GM23338 (cell line): ENCODE measurements around the gene MRRF. TPM values are rescaled to one million over a fixed set of nuclear protein-coding genes. Genes with fewer than 3 reads are reported as not detected.

ENCODE experiments used
- ATAC-seq: fragments of 200-7000 bp; cut with Tn5 transposase; 3 replicates; pipeline ENCODE4 v1.9.1; 2020
- DNase-seq: peaks from one replicate; pipeline ENCODE4 v3.0.0-alpha.2; 2015; ENCODE audit warnings: low spot score
- H2AFZ ChIP-seq: fragments of 200-600 bp; sonication (generic); 2 replicates; pipeline ENCODE4 v1.8.0; 2016; ENCODE audit warnings: antibody characterized with exemption, mild to moderate bottlenecking, moderate library complexity
- H3F3A ChIP-seq: fragments of 200-600 bp; sonication (generic); replicated peaks from 2 replicates; pipeline ENCODE4 v1.8.0; 2017; ENCODE audit warnings: antibody characterized with exemption, mixed run types, low read depth
- H3K27ac ChIP-seq: fragments of 200-600 bp; sonication (generic); 2 replicates; pipeline ENCODE4 v1.6.1; 2016; ENCODE audit warnings: low read depth
- H3K27me3 ChIP-seq: fragments of 200-600 bp; sonication (generic); 2 replicates; pipeline ENCODE4 v1.8.0; 2016; ENCODE audit warnings: mild to moderate bottlenecking, mixed run types, moderate library complexity; ENCODE audit not compliant: insufficient read depth
- H3K36me3 ChIP-seq: fragments of 200-600 bp; sonication (generic); 2 replicates; pipeline ENCODE4 v1.8.0; 2016; ENCODE audit warnings: mild to moderate bottlenecking; ENCODE audit not compliant: insufficient read depth
- H3K4me1 ChIP-seq: fragments of 200-600 bp; sonication (generic); 2 replicates; pipeline ENCODE4 v1.8.0; 2016; ENCODE audit warnings: mild to moderate bottlenecking, moderate library complexity; ENCODE audit not compliant: insufficient read depth
- H3K4me2 ChIP-seq: fragments of 200-600 bp; sonication (generic); 2 replicates; pipeline ENCODE4 v1.7.1; 2017; ENCODE audit warnings: mixed run types
- H3K4me3 ChIP-seq: fragments of 200-600 bp; sonication (generic); 2 replicates; pipeline ENCODE4 v1.6.1; 2016; ENCODE audit warnings: mixed run types
- H3K79me2 ChIP-seq: fragments of 200-600 bp; sonication (generic); replicated peaks from 2 replicates; pipeline ENCODE4 v1.8.0; 2017; ENCODE audit warnings: mild to moderate bottlenecking; ENCODE audit not compliant: insufficient read depth
- H3K9me2 ChIP-seq: fragments of 200-600 bp; sonication (generic); 2 replicates; pipeline ENCODE4 v1.8.0; 2017; ENCODE audit not compliant: insufficient read depth
- H4K20me1 ChIP-seq: fragments of 200-600 bp; sonication (generic); replicated peaks from 2 replicates; pipeline ENCODE4 v1.8.0; 2017; ENCODE audit warnings: mild to moderate bottlenecking; ENCODE audit not compliant: insufficient read depth
- H3K27ac Mint-ChIP-seq: 2 replicates; pipeline ENCODE4 v1.8.0; 2020; ENCODE audit warnings: inconsistent platforms, mild to moderate bottlenecking, moderate library complexity, mixed read lengths
- H3K27me3 Mint-ChIP-seq: 3 replicates; pipeline ENCODE4 v1.8.0; 2022; ENCODE audit warnings: low read depth, mild to moderate bottlenecking, moderate library complexity, mixed read lengths, inconsistent platforms; ENCODE audit not compliant: insufficient read depth, poor library complexity
- H3K36me3 Mint-ChIP-seq: 3 replicates; pipeline ENCODE4 v1.8.0; 2021; ENCODE audit warnings: low read depth, mild to moderate bottlenecking, inconsistent platforms, moderate library complexity, mixed read lengths
- H3K4me1 Mint-ChIP-seq: 3 replicates; pipeline ENCODE4 v1.8.0; 2020; ENCODE audit warnings: mild to moderate bottlenecking, inconsistent platforms, mixed read lengths
- H3K4me3 Mint-ChIP-seq: 3 replicates; pipeline ENCODE4 v1.8.0; 2021; ENCODE audit warnings: moderate library complexity, mild to moderate bottlenecking, inconsistent platforms, mixed read lengths
- H3K9me3 Mint-ChIP-seq: 3 replicates; pipeline ENCODE4 v1.8.0; 2020; ENCODE audit warnings: moderate library complexity, mild to moderate bottlenecking, inconsistent platforms, mixed read lengths
- CREB1 ChIP-seq: fragments of 250-450 bp; sonication (Bioruptor Pico); IDR thresholded peaks from 2 replicates; pipeline ENCODE4 v1.5.0; 2020; ENCODE audit warnings: low read depth, mild to moderate bottlenecking, moderate library complexity
- EZH2 ChIP-seq: fragments of 200-600 bp; sonication (generic); IDR thresholded peaks from one replicate; pipeline ENCODE4 v1.8.0; 2017; ENCODE audit warnings: antibody characterized with exemption, mild to moderate bottlenecking, low read depth; ENCODE audit not compliant: unreplicated experiment
- EZH2phosphoT487 ChIP-seq: fragments of 200-600 bp; sonication (generic); IDR thresholded peaks from one replicate; pipeline ENCODE4 v1.8.1; 2018; ENCODE audit warnings: antibody characterized with exemption; ENCODE audit not compliant: unreplicated experiment
- NANOG ChIP-seq: IDR thresholded peaks from 2 replicates; pipeline ENCODE4 v1.6.1; 2016; ENCODE audit warnings: antibody characterized with exemption, borderline replicate concordance
- STAT1 ChIP-seq: IDR thresholded peaks from one replicate; pipeline ENCODE4 v1.6.1; 2016; ENCODE audit warnings: antibody characterized with exemption; ENCODE audit not compliant: unreplicated experiment
- polyA plus RNA-seq: library from polyadenylated mRNA; unstranded; fragments of >200 nt; fragmentation: Nextera tagmentation; extraction: Ambion mirVana; gene quantifications from 2 replicates; pipeline ENCODE4 v1.2.1, GENCODE V29; 2016
- total RNA-seq: library from RNA; depleted of rRNA; stranded (reverse); fragments of >200 nt; shearing (Covaris generic); gene quantifications from 2 replicates; pipeline ENCODE4 v1.2.3, GENCODE V29; 2014
- TF ChIP-seq, protein P1 (sequence below): fragments of 250-450 bp; sonication (Bioruptor Pico); IDR thresholded peaks from 2 replicates; pipeline ENCODE4 v1.5.0; 2020; ENCODE audit warnings: mild to moderate bottlenecking, moderate library complexity
- TF ChIP-seq, protein P2 (sequence below): IDR thresholded peaks from one replicate; pipeline ENCODE4 v1.6.1; 2018; ENCODE audit warnings: antibody characterized with exemption; ENCODE audit not compliant: unreplicated experiment
- TF ChIP-seq, protein P3 (sequence below), 2 experiments: fragments of 200-600 bp in 1 of 2; sonication (generic) in 1 of 2; conservative IDR thresholded peaks; 2 replicates each; pipeline versions ENCODE4 v1.5.1 to v1.6.1; 2016 to 2017; ENCODE audit warnings: antibody characterized with exemption in 2 of 2, low read depth in 2 of 2, mild to moderate bottlenecking in 2 of 2, moderate library complexity in 1 of 2
- TF ChIP-seq, protein P4 (sequence below): IDR thresholded peaks from 2 replicates; pipeline ENCODE4 v1.6.1; 2016; ENCODE audit warnings: antibody characterized with exemption

Gene MRRF
- total and polyA plus RNA-seq, 2 experiments from 2014 or later, result 27.8 to 32.7 TPM

DNA sequence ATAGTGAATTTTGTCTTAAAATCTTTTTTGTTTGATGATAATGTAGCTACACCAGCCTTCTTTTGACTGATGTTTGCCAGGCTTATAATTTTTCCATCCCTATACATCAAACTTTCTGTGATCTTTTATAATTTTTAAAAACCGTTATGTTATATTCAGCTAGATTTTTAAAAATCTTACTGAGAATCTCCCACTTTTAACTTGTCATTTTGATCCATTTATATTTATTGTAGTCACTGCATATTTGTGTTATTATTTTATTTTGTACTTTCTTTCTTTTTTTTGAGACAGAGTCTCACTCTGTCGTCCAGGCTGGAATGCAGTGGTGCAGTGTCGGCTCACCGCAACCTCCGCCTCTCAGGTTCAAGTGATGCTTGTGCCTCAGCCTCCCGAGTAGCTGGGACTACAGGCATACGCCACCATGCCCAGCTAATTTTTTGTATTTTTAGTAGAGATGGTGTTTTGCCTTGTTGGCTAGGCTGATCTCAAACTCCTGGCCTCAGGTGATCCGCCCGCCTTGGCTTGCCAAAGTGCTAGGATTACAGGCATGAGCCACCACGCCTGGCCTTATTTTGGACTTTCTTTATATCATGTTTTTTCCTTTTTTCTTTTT, 12.7 kb downstream of the MRRF start (continued):
- TF ChIP-seq, protein P1, sequence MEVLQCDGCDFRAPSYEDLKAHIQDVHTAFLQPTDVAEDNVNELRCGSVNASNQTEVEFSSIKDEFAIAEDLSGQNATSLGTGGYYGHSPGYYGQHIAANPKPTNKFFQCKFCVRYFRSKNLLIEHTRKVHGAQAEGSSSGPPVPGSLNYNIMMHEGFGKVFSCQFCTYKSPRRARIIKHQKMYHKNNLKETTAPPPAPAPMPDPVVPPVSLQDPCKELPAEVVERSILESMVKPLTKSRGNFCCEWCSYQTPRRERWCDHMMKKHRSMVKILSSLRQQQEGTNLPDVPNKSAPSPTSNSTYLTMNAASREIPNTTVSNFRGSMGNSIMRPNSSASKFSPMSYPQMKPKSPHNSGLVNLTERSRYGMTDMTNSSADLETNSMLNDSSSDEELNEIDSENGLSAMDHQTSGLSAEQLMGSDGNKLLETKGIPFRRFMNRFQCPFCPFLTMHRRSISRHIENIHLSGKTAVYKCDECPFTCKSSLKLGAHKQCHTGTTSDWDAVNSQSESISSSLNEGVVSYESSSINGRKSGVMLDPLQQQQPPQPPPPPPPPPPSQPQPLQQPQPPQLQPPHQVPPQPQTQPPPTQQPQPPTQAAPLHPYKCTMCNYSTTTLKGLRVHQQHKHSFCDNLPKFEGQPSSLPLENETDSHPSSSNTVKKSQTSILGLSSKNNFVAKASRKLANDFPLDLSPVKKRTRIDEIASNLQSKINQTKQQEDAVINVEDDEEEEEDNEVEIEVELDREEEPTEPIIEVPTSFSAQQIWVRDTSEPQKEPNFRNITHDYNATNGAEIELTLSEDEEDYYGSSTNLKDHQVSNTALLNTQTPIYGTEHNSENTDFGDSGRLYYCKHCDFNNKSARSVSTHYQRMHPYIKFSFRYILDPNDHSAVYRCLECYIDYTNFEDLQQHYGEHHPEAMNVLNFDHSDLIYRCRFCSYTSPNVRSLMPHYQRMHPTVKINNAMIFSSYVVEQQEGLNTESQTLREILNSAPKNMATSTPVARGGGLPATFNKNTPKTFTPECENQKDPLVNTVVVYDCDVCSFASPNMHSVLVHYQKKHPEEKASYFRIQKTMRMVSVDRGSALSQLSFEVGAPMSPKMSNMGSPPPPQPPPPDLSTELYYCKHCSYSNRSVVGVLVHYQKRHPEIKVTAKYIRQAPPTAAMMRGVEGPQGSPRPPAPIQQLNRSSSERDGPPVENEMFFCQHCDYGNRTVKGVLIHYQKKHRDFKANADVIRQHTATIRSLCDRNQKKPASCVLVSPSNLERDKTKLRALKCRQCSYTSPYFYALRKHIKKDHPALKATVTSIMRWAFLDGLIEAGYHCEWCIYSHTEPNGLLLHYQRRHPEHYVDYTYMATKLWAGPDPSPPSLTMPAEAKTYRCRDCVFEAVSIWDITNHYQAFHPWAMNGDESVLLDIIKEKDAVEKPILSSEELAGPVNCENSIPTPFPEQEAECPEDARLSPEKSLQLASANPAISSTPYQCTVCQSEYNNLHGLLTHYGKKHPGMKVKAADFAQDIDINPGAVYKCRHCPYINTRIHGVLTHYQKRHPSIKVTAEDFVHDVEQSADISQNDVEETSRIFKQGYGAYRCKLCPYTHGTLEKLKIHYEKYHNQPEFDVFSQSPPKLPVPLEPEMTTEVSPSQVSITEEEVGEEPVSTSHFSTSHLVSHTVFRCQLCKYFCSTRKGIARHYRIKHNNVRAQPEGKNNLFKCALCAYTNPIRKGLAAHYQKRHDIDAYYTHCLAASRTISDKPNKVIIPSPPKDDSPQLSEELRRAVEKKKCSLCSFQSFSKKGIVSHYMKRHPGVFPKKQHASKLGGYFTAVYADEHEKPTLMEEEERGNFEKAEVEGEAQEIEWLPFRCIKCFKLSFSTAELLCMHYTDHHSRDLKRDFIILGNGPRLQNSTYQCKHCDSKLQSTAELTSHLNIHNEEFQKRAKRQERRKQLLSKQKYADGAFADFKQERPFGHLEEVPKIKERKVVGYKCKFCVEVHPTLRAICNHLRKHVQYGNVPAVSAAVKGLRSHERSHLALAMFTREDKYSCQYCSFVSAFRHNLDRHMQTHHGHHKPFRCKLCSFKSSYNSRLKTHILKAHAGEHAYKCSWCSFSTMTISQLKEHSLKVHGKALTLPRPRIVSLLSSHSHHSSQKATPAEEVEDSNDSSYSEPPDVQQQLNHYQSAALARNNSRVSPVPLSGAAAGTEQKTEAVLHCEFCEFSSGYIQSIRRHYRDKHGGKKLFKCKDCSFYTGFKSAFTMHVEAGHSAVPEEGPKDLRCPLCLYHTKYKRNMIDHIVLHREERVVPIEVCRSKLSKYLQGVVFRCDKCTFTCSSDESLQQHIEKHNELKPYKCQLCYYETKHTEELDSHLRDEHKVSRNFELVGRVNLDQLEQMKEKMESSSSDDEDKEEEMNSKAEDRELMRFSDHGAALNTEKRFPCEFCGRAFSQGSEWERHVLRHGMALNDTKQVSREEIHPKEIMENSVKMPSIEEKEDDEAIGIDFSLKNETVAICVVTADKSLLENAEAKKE (CRISPR knock-in tag), result no peak

DNA sequence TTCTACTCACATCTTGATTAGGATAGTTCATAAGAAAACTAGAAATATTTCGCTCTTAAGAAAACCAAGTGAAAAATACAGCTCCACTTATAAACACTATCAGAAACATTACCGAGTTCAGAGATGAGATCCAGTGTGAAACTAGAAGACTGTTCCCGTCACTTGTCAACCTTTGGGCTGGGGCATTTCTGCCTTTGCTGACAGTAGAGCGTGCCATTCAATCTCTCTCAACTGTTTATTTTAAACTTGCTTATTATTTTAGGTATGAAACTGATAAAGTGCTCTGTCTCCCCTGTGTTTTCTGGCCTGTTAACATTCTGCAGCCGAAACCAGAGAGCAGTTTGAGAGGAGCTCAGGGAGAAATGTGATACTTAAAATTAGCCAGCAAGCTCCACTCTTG, 16.7 kb downstream of the MRRF start:
- DNase-seq (no peak), ATAC-seq (no peak)
- Histone ChIP-seq H3K27ac (no peak overlapping the region; the same call in 1 of the 2 replicates), H3K79me2 (peaks cover 24% of the 10 kb centered on the region), H3F3A (no peaks in the 10 kb centered on the region), H3K36me3 (peaks cover 10% of the 10 kb centered on the region; the same call in 1 of the 2 replicates), H2AFZ (no peak overlapping the region), H3K4me3 (no peak overlapping the region), H3K4me2 (0 out of 2 replicates have a peak overlapping the region, but pooled peaks have one; percentile 1), H3K4me1 (peaks cover 23% of the 10 kb centered on the region), H4K20me1 (peaks cover 6% of the 10 kb centered on the region), H3K9me2 (no peaks in the 10 kb centered on the region), H3K27me3 (no peaks in the 10 kb centered on the region)
- H3K4me3 Mint-ChIP-seq, result no peak overlapping the region
- H3K4me1 Mint-ChIP-seq, result peaks cover 22% of the 10 kb centered on the region
- H3K36me3 Mint-ChIP-seq, result peaks cover 39% of the 10 kb centered on the region; the same call in 2 of the 3 replicates
- TF ChIP-seq, protein P2, sequence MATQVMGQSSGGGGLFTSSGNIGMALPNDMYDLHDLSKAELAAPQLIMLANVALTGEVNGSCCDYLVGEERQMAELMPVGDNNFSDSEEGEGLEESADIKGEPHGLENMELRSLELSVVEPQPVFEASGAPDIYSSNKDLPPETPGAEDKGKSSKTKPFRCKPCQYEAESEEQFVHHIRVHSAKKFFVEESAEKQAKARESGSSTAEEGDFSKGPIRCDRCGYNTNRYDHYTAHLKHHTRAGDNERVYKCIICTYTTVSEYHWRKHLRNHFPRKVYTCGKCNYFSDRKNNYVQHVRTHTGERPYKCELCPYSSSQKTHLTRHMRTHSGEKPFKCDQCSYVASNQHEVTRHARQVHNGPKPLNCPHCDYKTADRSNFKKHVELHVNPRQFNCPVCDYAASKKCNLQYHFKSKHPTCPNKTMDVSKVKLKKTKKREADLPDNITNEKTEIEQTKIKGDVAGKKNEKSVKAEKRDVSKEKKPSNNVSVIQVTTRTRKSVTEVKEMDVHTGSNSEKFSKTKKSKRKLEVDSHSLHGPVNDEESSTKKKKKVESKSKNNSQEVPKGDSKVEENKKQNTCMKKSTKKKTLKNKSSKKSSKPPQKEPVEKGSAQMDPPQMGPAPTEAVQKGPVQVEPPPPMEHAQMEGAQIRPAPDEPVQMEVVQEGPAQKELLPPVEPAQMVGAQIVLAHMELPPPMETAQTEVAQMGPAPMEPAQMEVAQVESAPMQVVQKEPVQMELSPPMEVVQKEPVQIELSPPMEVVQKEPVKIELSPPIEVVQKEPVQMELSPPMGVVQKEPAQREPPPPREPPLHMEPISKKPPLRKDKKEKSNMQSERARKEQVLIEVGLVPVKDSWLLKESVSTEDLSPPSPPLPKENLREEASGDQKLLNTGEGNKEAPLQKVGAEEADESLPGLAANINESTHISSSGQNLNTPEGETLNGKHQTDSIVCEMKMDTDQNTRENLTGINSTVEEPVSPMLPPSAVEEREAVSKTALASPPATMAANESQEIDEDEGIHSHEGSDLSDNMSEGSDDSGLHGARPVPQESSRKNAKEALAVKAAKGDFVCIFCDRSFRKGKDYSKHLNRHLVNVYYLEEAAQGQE, result no peak
- TF ChIP-seq, protein P3, sequence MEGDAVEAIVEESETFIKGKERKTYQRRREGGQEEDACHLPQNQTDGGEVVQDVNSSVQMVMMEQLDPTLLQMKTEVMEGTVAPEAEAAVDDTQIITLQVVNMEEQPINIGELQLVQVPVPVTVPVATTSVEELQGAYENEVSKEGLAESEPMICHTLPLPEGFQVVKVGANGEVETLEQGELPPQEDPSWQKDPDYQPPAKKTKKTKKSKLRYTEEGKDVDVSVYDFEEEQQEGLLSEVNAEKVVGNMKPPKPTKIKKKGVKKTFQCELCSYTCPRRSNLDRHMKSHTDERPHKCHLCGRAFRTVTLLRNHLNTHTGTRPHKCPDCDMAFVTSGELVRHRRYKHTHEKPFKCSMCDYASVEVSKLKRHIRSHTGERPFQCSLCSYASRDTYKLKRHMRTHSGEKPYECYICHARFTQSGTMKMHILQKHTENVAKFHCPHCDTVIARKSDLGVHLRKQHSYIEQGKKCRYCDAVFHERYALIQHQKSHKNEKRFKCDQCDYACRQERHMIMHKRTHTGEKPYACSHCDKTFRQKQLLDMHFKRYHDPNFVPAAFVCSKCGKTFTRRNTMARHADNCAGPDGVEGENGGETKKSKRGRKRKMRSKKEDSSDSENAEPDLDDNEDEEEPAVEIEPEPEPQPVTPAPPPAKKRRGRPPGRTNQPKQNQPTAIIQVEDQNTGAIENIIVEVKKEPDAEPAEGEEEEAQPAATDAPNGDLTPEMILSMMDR (conservative IDR thresholded peaks at IDR 0.05; ENCODE audit: low read depth in 2 of 2), result no peak
- TF ChIP-seq STAT1 (no peak), EZH2 (no peak), NANOG (no peak), EZH2phosphoT487 (no peak), CREB1 (CRISPR knock-in tag) (no peak)
- TF ChIP-seq, protein P4, sequence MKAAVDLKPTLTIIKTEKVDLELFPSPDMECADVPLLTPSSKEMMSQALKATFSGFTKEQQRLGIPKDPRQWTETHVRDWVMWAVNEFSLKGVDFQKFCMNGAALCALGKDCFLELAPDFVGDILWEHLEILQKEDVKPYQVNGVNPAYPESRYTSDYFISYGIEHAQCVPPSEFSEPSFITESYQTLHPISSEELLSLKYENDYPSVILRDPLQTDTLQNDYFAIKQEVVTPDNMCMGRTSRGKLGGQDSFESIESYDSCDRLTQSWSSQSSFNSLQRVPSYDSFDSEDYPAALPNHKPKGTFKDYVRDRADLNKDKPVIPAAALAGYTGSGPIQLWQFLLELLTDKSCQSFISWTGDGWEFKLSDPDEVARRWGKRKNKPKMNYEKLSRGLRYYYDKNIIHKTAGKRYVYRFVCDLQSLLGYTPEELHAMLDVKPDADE, result no peak
- no peaks in the 10 kb centered on the region for H3K27me3 Mint-ChIP-seq
- H3K9me3 Mint-ChIP-seq, result peaks cover 10% of the 10 kb centered on the region; the same call in 1 of the 3 replicates
- H3K27ac Mint-ChIP-seq, result peak overlapping the region; percentile 43; the same call in 1 of the 2 replicates
